ENCODE data around the gene RELB.

RELB gene

GRCh38 chr19:44987148-44987675 lies 14.1 kb upstream of the RELB start:
- no peak for TF ChIP-seq TAF1 (IDR thresholded peaks at IDR 0.05; ENCODE audit: borderline replicate concordance, insufficient read depth, low read length)
- no peak for TF ChIP-seq SIN3A (IDR thresholded peaks at IDR 0.05; ENCODE audit: borderline replicate concordance, insufficient read depth, low read length)
- no peak for TF ChIP-seq FOXP2 (optimal IDR thresholded peaks at IDR 0.05; ENCODE audit: borderline replicate concordance, extremely low read depth, extremely low read length, insufficient read depth)
- TF ChIP-seq POLR2AphosphoS5 (IDR thresholded peaks at IDR 0.05; ENCODE audit: low read depth, low read length): no peak
- TF ChIP-seq REST (IDR thresholded peaks at IDR 0.05; ENCODE audit: insufficient read depth in 1 of 2, low read depth in 2 of 2, low read length in 2 of 2): no peak

GRCh38 chr19:44988273-44988672 lies 13.0 kb upstream of the RELB start:
- TF ChIP-seq REST (IDR thresholded peaks at IDR 0.05; ENCODE audit: insufficient read depth in 1 of 2, low read depth in 2 of 2, low read length in 2 of 2) (no peak), FOXP2 (optimal IDR thresholded peaks at IDR 0.05; ENCODE audit: borderline replicate concordance, extremely low read depth, extremely low read length, insufficient read depth) (no peak), SIN3A (IDR thresholded peaks at IDR 0.05; ENCODE audit: borderline replicate concordance, insufficient read depth, low read length) (no peak), TAF1 (IDR thresholded peaks at IDR 0.05; ENCODE audit: borderline replicate concordance, insufficient read depth, low read length) (no peak), POLR2AphosphoS5 (IDR thresholded peaks at IDR 0.05; ENCODE audit: low read depth, low read length) (no peak)

GRCh38 chr19:44988896-44989556 lies 12.2 kb upstream of the RELB start:
- TF ChIP-seq REST (IDR thresholded peaks at IDR 0.05; ENCODE audit: insufficient read depth in 1 of 2, low read depth in 2 of 2, low read length in 2 of 2) (no peak), FOXP2 (optimal IDR thresholded peaks at IDR 0.05; ENCODE audit: borderline replicate concordance, extremely low read depth, extremely low read length, insufficient read depth) (no peak), TAF1 (IDR thresholded peaks at IDR 0.05; ENCODE audit: borderline replicate concordance, insufficient read depth, low read length) (no peak), SIN3A (IDR thresholded peaks at IDR 0.05; ENCODE audit: borderline replicate concordance, insufficient read depth, low read length) (no peak), POLR2AphosphoS5 (IDR thresholded peaks at IDR 0.05; ENCODE audit: low read depth, low read length) (no peak)

- TF ChIP-seq POLR2AphosphoS5 (IDR thresholded peaks at IDR 0.05; ENCODE audit: low read depth, low read length) (no peak), FOXP2 (optimal IDR thresholded peaks at IDR 0.05; ENCODE audit: borderline replicate concordance, extremely low read depth, extremely low read length, insufficient read depth) (no peak), TAF1 (IDR thresholded peaks at IDR 0.05; ENCODE audit: borderline replicate concordance, insufficient read depth, low read length) (no peak), REST (IDR thresholded peaks at IDR 0.05; ENCODE audit: insufficient read depth in 1 of 2, low read depth in 2 of 2, low read length in 2 of 2) (no peak), SIN3A (IDR thresholded peaks at IDR 0.05; ENCODE audit: borderline replicate concordance, insufficient read depth, low read length) (no peak)
These were observed 10.8 kb upstream of the RELB start for GRCh38 chr19:44990459-44990858.

Measured in PFSK-1 (cell line).